ENCODE measurements around the gene UMODL1.

DNA sequence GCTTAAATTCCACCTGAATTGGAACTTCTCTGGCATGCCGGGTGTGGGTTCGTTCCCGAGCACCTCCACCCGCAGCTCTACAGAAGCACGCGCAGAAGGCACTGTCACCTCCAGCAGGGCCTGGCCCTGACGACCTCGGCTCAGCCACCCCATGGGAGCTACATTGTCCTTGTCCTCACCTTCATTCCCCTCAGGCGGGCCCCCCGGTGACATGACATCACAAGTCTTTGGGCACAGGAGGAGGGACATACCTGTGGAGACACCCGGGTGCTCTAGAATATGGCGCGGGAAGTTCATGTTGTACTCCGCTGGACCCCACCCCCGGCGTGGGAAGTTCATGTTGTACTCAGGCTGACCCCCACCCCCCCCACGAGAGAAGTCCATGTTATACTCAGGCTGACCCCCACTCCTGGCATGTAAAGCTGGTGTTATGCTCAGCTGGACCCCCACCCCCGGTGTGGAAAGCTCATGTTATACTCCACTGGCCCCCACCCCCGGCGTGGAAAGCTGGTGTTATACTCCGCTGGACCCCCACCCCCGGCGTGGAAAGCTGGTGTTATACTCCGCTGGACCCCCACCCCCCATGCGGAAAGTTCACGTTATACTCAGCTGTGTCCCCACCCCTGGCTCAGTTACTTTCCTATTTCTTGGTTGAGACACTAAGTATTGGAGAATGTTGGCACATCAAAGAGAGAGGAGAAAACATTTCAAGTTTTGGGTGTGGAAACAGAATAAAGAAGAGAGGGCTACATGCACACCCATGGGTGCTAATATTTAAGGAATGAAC is 37.6 kb downstream of the UMODL1 start:
- TF ChIP-seq, protein P1, sequence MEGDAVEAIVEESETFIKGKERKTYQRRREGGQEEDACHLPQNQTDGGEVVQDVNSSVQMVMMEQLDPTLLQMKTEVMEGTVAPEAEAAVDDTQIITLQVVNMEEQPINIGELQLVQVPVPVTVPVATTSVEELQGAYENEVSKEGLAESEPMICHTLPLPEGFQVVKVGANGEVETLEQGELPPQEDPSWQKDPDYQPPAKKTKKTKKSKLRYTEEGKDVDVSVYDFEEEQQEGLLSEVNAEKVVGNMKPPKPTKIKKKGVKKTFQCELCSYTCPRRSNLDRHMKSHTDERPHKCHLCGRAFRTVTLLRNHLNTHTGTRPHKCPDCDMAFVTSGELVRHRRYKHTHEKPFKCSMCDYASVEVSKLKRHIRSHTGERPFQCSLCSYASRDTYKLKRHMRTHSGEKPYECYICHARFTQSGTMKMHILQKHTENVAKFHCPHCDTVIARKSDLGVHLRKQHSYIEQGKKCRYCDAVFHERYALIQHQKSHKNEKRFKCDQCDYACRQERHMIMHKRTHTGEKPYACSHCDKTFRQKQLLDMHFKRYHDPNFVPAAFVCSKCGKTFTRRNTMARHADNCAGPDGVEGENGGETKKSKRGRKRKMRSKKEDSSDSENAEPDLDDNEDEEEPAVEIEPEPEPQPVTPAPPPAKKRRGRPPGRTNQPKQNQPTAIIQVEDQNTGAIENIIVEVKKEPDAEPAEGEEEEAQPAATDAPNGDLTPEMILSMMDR (IDR thresholded peaks at IDR 0.05; ENCODE audit: insufficient read depth, low read length), result no peak
- no peak for TF ChIP-seq GABPA (IDR thresholded peaks at IDR 0.05; ENCODE audit: low read depth)
